Gastroesophageal sphincter (tissue), 4 donors: ENCODE results near the gene NARF. TPM values are rescaled to one million over a fixed set of nuclear protein-coding genes. Genes with fewer than 3 reads are reported as not detected.

Experiments used
- small RNA-seq, 4 donors: library from RNA; depleted of rRNA; stranded (forward); fragments of <200 nt; gene quantifications; one replicate each; pipeline ENCODE3, GENCODE V24; 2016
- total RNA-seq, 4 donors: library from RNA; depleted of rRNA; stranded (reverse); fragments of >200 nt; gene quantifications; one replicate each; pipeline ENCODE4 v1.1.0, GENCODE V29; 2016

Gene NARF
- total RNA-seq, 4 donors from 2014 or later, result 30.4 to 78.1 (median 44.9) TPM

Small RNA genes lying within 50 kb of the gene (small RNA-seq; reads per million reads assigned to genes)
- 0 reads per million in 4 donors for gene RF00019

Other genes with a start within 250 kb of the NARF start
- 10 to 100 TPM in 3 of 4 donors, 1 to 10 TPM in 1; 6.5 to 28.2 (median 16.2) TPM for gene CCDC57, start 245.9 kb upstream of the NARF start, total RNA-seq
- gene SLC16A3, start 229.7 kb upstream of the NARF start, total RNA-seq, result 10 to 100 TPM; 11.2 to 38.5 (median 22.1) TPM
- gene CSNK1D, start 185.0 kb upstream of the NARF start, total RNA-seq, result 10 to 100 TPM; 23.4 to 92.1 (median 72.4) TPM
- gene CD7, start 141.1 kb upstream of the NARF start, total RNA-seq, result 1 to 10 TPM in 1 of 4 donors, under 1 TPM in 2, not detected in 1; 0.58 to 1.7 (median 0.94) TPM
- 10 to 100 TPM in 3 of 4 donors, 1 to 10 TPM in 1; 6.1 to 22.3 (median 17.6) TPM for gene SECTM1, start 125.0 kb upstream of the NARF start, total RNA-seq
- not detected for gene TEX19, start 99.5 kb upstream of the NARF start, total RNA-seq
- gene UTS2R, start 87.0 kb upstream of the NARF start, total RNA-seq, result not detected
- 10 to 100 TPM; 13.9 to 31.9 (median 19.1) TPM for gene HEXD, start 40.4 kb upstream of the NARF start, total RNA-seq
- gene OGFOD3, start 40.2 kb upstream of the NARF start, total RNA-seq, result 10 to 100 TPM; 26.4 to 39.5 (median 28.8) TPM
- gene CYBC1, start 8.0 kb upstream of the NARF start, total RNA-seq, result 10 to 100 TPM; 53.8 to 78.5 (median 59.4) TPM
- gene FOXK2, start 61.0 kb downstream of the NARF start, total RNA-seq, result 10 to 100 TPM; 35.1 to 63.4 (median 52.6) TPM
- 10 to 100 TPM; 70.8 to 77.4 (median 76.4) TPM for gene WDR45B, start 189.7 kb downstream of the NARF start, total RNA-seq
- gene RAB40B, start 240.0 kb downstream of the NARF start, total RNA-seq, result 10 to 100 TPM; 10.4 to 25.5 (median 19.2) TPM